Caco-2 (cell line): ENCODE results near the gene CERS6. TPM values are rescaled to one million over a fixed set of nuclear protein-coding genes. Genes with fewer than 3 reads are reported as not detected.

ENCODE experiments used
- BruUV-seq: library from RNA; stranded (reverse); fragments of 400-500 nt; replicated peaks from 2 replicates; lab custom pipeline; 2021; lab: Mats Ljungman, UMichigan
- CTCF ChIA-PET: fragments of 300-600 bp; sonication (Branson Sonifier 250); formaldehyde crosslinking; loops from one replicate; lab custom pipeline; 2022; ENCODE audit warnings: antibody characterized with exemption; lab: Charles Lee
- POLR2A ChIA-PET: fragments of 300-600 bp; sonication (Branson Sonifier 250); formaldehyde crosslinking; loops from one replicate; lab custom pipeline; 2022; ENCODE audit warnings: antibody characterized with exemption; lab: Charles Lee
- DNase-seq, 2 experiments: peaks; one replicate each; pipeline versions ENCODE4 v3.0.0 to v3.0.0-alpha.2; 2020 to 2022
- H3K27me3 ChIP-seq: replicated peaks from 2 replicates; pipeline ENCODE4 v1.6.0; 2011; ENCODE audit warnings: low read length; ENCODE audit not compliant: control insufficient read depth, insufficient read depth
- H3K36me3 ChIP-seq: 2 replicates; pipeline ENCODE4 v1.5.1; 2011; ENCODE audit warnings: low read length; ENCODE audit not compliant: control insufficient read depth, insufficient read depth
- H3K4me1 ChIP-seq: fragments of 250-450 bp; sonication (Bioruptor Pico); 2 replicates; pipeline ENCODE4 v1.5.1; 2020; ENCODE audit warnings: mild to moderate bottlenecking
- H3K4me3 ChIP-seq: 2 replicates; pipeline ENCODE4 v1.5.1; 2011; ENCODE audit warnings: low read depth, mild to moderate bottlenecking, control low read depth, low read length
- H3K9me3 ChIP-seq: fragments of 250-450 bp; sonication (Bioruptor Pico); 2 replicates; pipeline ENCODE4 v1.5.1; 2020; ENCODE audit warnings: mild to moderate bottlenecking, moderate library complexity
- H3K27ac Mint-ChIP-seq: one replicate; pipeline ENCODE4 v1.8.0; 2022; ENCODE audit warnings: mixed read lengths; ENCODE audit not compliant: unreplicated experiment
- H3K27me3 Mint-ChIP-seq: one replicate; pipeline ENCODE4 v1.8.0; 2022; ENCODE audit warnings: mixed read lengths; ENCODE audit not compliant: insufficient read depth, unreplicated experiment
- H3K36me3 Mint-ChIP-seq: one replicate; pipeline ENCODE4 v1.8.0; 2022; ENCODE audit warnings: mild to moderate bottlenecking, mixed read lengths; ENCODE audit not compliant: insufficient read depth, unreplicated experiment
- H3K4me1 Mint-ChIP-seq: one replicate; pipeline ENCODE4 v1.8.0; 2022; ENCODE audit warnings: low read depth, mixed read lengths; ENCODE audit not compliant: unreplicated experiment
- H3K4me3 Mint-ChIP-seq: one replicate; pipeline ENCODE4 v1.8.0; 2022; ENCODE audit warnings: mild to moderate bottlenecking, moderate library complexity, mixed read lengths; ENCODE audit not compliant: unreplicated experiment
- H3K9me3 Mint-ChIP-seq: one replicate; pipeline ENCODE4 v1.8.0; 2022; ENCODE audit warnings: mixed read lengths; ENCODE audit not compliant: unreplicated experiment
- CTCF ChIP-seq, 2 experiments: fragments of 200-600 bp in 1 of 2; IDR thresholded peaks; 1 replicate in 1 of 2; 2 replicates in 1 of 2; pipeline versions ENCODE4 v1.5.1 to v1.8.0; 2011 to 2022; ENCODE audit warnings: antibody characterized with exemption in 1 of 2, control low read depth in 1 of 2, inconsistent platforms in 1 of 2, low read depth in 1 of 2, low read length in 1 of 2, mild to moderate bottlenecking in 1 of 2, moderate library complexity in 1 of 2; ENCODE audit not compliant: insufficient read depth in 1 of 2, severe bottlenecking in 1 of 2, unreplicated experiment in 1 of 2
- intact Hi-C: fragments of 100-400 bp; cut with micrococcal nuclease; formaldehyde crosslinking; loops from one replicate; pipeline ENCODE4 v1.10.0; 2022; ENCODE audit not compliant: unreplicated experiment
- total RNA-seq: library from RNA; stranded (reverse); gene quantifications from 2 replicates; pipeline ENCODE4 v1.2.3, GENCODE V29; 2022

CERS6 gene
- total RNA-seq, 1 experiment from 2014 or later = 32.7 TPM

- intact Hi-C loops = loop anchor here (1.0 kb wide), 1 partner anchor 341 kb away; no protein-coding TSS in a partner anchor
- Mint-ChIP-seq H3K27me3 (no peaks in the 10 kb centered on the region), H3K4me1 (peaks cover 11% of the 10 kb centered on the region), H3K9me3 (no peaks in the 10 kb centered on the region), H3K36me3 (peaks cover 9% of the 10 kb centered on the region), H3K27ac (no peak overlapping the region), H3K4me3 (no peak overlapping the region)
- Histone ChIP-seq H3K9me3 (no peaks in the 10 kb centered on the region), H3K4me1 (peaks cover 10% of the 10 kb centered on the region), H3K4me3 (no peak overlapping the region), H3K36me3 (no peaks in the 10 kb centered on the region), H3K27me3 (no peaks in the 10 kb centered on the region)
- peak in 1 of 2 experiments; percentile 29 for TF ChIP-seq CTCF (IDR thresholded peaks at IDR 0.05; ENCODE audit: insufficient read depth in 1 of 2, low read depth in 1 of 2, low read length in 1 of 2, severe bottlenecking in 1 of 2, unreplicated experiment in 1 of 2)
- ChIA-PET CTCF (interaction anchor here (1.1 to 1.8 kb wide), 3 partner anchors 10 to 341 kb away, joined by 5 read pairs; no protein-coding TSS in a partner anchor), POLR2A (no interaction called here)
- no TSS peak for BruUV-seq
- no peak for DNase-seq
Observed at GRCh38 chr2:168687314-168687713, 231.2 kb downstream of the CERS6 start.

- no peaks in the 10 kb centered on the region for H3K27me3 Mint-ChIP-seq
- POLR2A ChIA-PET = no interaction called here
- TF ChIP-seq CTCF (IDR thresholded peaks at IDR 0.05; ENCODE audit: insufficient read depth in 1 of 2, low read depth in 1 of 2, low read length in 1 of 2, severe bottlenecking in 1 of 2, unreplicated experiment in 1 of 2) = no peak
Observed at GRCh38 chr2:168690381-168690885, 234.4 kb downstream of the CERS6 start.

GRCh38 chr2:168691221-168691620 lies 235.1 kb downstream of the CERS6 start:
- H3K27me3 ChIP-seq = no peaks in the 10 kb centered on the region
- no peaks in the 10 kb centered on the region; the same call in 1 of the 2 replicates for H3K4me1 ChIP-seq
- H3K36me3 Mint-ChIP-seq = peaks cover 9% of the 10 kb centered on the region
- H3K36me3 ChIP-seq = no peaks in the 10 kb centered on the region
- no peaks in the 10 kb centered on the region for H3K27me3 Mint-ChIP-seq
- H3K4me3 ChIP-seq = no peak overlapping the region
- H3K27ac Mint-ChIP-seq = no peak overlapping the region
- ChIA-PET CTCF (no interaction called here), POLR2A (no interaction called here)
- H3K9me3 Mint-ChIP-seq = no peaks in the 10 kb centered on the region
- H3K4me1 Mint-ChIP-seq = peaks cover 7% of the 10 kb centered on the region
- H3K4me3 Mint-ChIP-seq = no peak overlapping the region
- no TSS peak for BruUV-seq
- no peak for TF ChIP-seq CTCF (IDR thresholded peaks at IDR 0.05; ENCODE audit: insufficient read depth in 1 of 2, low read depth in 1 of 2, low read length in 1 of 2, severe bottlenecking in 1 of 2, unreplicated experiment in 1 of 2)
- intact Hi-C loops = no loop called here
- no peaks in the 10 kb centered on the region for H3K9me3 ChIP-seq
- DNase-seq = no peak

More at GRCh38 chr2:168690381-168690885, 234.4 kb downstream of the CERS6 start:
- Mint-ChIP-seq H3K36me3 (peaks cover 9% of the 10 kb centered on the region), H3K4me3 (no peak overlapping the region), H3K9me3 (no peaks in the 10 kb centered on the region), H3K27ac (no peak overlapping the region), H3K4me1 (peaks cover 11% of the 10 kb centered on the region)
- Histone ChIP-seq H3K4me1 (peaks cover under 1% of the 10 kb centered on the region), H3K4me3 (no peak overlapping the region), H3K36me3 (no peaks in the 10 kb centered on the region), H3K27me3 (no peaks in the 10 kb centered on the region), H3K9me3 (no peaks in the 10 kb centered on the region)
- DNase-seq = no peak
- no TSS peak for BruUV-seq
- CTCF ChIA-PET = no interaction called here
- intact Hi-C loops = no loop called here
